Neuron (in vitro differentiated cells): ENCODE results near the gene PPP2CA.

Source experiments
- H2AFZ ChIP-seq: one replicate; pipeline ENCODE4 v1.6.1; 2013; ENCODE audit warnings: low read depth, mild to moderate bottlenecking, inconsistent platforms, low read length, moderate library complexity
- H3K27me3 ChIP-seq: one replicate; pipeline ENCODE4 v1.6.1; 2013; ENCODE audit warnings: low read length; ENCODE audit not compliant: insufficient read depth
- H3K36me3 ChIP-seq: one replicate; pipeline ENCODE4 v1.6.1; 2013; ENCODE audit warnings: low read length; ENCODE audit not compliant: insufficient read depth
- H3K4me1 ChIP-seq: one replicate; pipeline ENCODE4 v1.6.1; 2013; ENCODE audit warnings: low read length; ENCODE audit not compliant: insufficient read depth
- H3K4me3 ChIP-seq: 2 replicates; pipeline ENCODE4 v1.5.1; 2013; ENCODE audit warnings: mild to moderate bottlenecking, low read length, moderate library complexity
- H3K9me3 ChIP-seq: one replicate; pipeline ENCODE4 v1.6.1; 2013; ENCODE audit warnings: low read length

PPP2CA gene

DNA sequence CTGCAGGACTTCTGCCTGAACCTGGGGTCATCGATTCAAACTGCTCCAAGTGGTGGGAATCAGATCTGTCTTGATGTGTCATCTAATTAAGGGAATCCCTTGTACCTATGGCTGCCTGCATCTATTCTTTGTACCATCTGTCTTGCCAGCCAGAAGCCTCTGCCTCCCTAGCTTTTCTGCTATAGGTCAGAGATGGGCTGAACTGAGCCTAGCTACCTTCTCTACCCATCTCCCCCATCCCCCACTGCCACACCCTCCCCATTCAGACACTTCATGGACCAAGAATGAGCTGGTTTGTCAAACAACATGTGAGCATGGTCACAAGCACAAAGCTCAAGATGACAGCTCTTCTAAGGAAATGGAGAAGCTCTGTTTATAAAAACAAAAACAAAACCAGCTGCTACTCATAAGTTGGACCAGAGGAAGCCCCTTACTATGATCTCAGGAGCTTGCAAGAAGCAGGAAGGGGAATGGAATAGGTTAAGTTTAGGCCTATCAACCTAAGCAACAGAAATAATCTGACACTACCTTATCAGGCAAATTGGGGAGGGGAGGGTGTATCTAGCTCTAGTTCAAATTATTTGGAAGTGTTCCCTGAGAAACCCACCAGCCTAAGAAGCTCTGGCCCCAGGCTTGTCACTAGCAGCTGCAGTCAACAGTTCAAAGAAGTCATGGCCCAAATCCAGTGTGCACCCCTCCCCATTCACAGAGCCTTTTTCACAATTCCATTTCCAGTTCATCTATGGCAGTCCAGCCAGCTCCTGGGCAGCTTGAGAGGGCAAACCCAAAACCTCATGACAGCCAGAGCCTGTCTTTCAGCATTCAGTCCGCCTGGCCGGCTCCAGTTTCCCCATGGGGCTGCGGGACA lies 79.0 kb downstream of the PPP2CA start:
- Histone ChIP-seq H3K4me3 (no peak overlapping the region), H2AFZ (no peak overlapping the region), H3K27me3 (no peaks in the 10 kb centered on the region), H3K36me3 (peaks cover 70% of the 10 kb centered on the region), H3K4me1 (no peaks in the 10 kb centered on the region), H3K9me3 (no peaks in the 10 kb centered on the region)

DNA sequence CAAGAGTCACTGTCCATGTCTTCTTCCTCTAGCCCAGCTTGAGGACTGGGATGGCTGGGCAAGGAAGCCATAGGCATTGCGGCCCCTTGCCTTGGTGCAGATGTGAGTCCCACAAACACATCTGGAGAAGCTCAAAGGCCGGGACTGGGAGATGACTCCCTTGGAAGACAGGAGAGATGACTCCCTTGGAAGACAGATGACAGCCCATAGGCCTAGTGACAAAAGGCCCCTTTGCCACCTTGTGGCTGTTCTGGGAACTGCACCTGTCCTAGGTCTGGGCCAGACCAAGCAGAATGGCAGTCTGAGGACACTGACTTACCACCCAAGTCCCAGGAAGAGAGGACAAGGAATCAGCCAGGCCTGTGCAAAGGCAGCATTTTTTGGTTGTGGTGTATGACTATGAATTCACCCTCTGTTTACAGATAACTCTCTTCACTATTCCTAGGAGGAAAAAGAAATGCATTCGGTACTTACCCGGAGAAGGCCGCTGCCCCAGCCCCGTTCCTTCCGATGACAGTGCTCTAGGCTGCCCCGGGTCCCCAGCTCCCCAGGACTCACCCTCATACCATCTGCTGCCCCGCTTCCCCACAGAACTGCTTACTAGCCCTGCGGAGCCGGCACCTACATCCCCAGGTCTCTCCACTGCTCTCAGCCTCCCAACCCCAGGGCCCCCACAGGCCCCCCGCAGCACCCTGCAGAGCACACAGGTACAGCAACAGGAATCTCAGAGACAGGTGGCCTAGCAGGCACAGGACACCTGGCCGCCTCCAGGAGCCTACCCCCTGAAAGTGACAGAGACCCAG lies 79.9 kb downstream of the PPP2CA start:
- H3K36me3 ChIP-seq, result peaks cover 65% of the 10 kb centered on the region
- H2AFZ ChIP-seq, result no peak overlapping the region

DNA sequence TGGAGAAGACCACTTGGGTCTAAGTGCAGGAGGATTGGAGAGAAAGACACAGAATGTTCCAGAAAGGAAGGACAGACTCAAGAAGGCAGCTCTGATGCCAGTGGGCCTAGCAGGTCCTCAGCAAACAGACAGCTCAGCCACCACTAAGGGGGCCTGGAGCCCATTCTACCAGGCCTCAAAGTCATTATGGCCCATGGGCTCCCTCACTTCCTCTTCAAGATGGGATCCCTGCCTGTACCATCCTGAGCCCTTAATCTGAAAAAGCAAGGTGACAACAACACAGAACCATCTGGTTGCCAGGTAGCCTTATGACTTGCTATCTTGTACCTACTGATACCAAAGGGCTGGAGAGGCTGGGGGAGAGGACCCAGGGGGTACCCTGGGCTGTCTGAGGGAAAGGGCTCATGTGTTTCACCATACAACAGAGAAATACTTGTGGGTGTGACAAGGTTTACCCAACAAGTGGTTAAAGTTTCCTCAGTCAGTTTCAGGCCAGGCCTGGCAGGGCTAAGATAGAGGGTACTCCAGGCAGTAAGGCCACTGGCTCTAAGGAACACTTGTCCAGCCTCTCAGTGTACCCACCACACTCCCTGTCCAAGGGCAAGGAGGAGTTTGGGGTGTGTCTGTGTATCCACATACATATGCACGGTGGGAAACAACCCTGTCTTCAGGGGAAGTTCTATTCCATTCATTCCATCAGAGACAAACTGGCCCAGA lies 80.7 kb downstream of the PPP2CA start:
- Histone ChIP-seq H3K36me3 (peaks cover 57% of the 10 kb centered on the region), H3K4me1 (no peaks in the 10 kb centered on the region)

More for the DNA sequence above, 79.9 kb downstream of the PPP2CA start:
- Histone ChIP-seq H3K4me1 (no peaks in the 10 kb centered on the region), H3K27me3 (no peaks in the 10 kb centered on the region), H3K4me3 (no peak overlapping the region), H3K9me3 (no peaks in the 10 kb centered on the region)

More for the DNA sequence above, 80.7 kb downstream of the PPP2CA start:
- no peak overlapping the region for H3K4me3 ChIP-seq
- H2AFZ ChIP-seq, result no peak overlapping the region
- H3K9me3 ChIP-seq, result no peaks in the 10 kb centered on the region
- no peaks in the 10 kb centered on the region for H3K27me3 ChIP-seq
